Amniotic stem cell (primary cell): Measurements from ENCODE around the gene ZC3H10.
"Not testable (repeated sequence)": the region's sequence is repeated elsewhere in the genome, so short reads cannot be mapped to it uniquely, and the experiment has no call there.

Source experiments
- DNase-seq: peaks from one replicate; lab custom pipeline; 2025; lab: John Stamatoyannopoulos, UW

ZC3H10 gene

GRCh38 chr12:56103066-56103711, 14.9 kb upstream of the ZC3H10 start:
- no peak for DNase-seq

- DNase-seq: no peak
Observed at GRCh38 chr12:56103823-56104108, 14.3 kb upstream of the ZC3H10 start.

GRCh38 chr12:56104109-56104814, 13.8 kb upstream of the ZC3H10 start, which contains the start of gene PA2G4:
PA2G4 (plus strand) TSS chr12:56104559; CDS start chr12:56104738, 179 bp downstream.
- peak; percentile 97 for DNase-seq

- DNase-seq: no peak
Observed at GRCh38 chr12:56104815-56105608, 13.1 kb upstream of the ZC3H10 start.

- DNase-seq: no peak
Observed at GRCh38 chr12:56105609-56105902, 12.5 kb upstream of the ZC3H10 start.

GRCh38 chr12:56107242-56107641, 10.8 kb upstream of the ZC3H10 start:
- no peak for DNase-seq

GRCh38 chr12:56110571-56110970, 7.5 kb upstream of the ZC3H10 start:
- DNase-seq: no peak

- no peak for DNase-seq
Observed at GRCh38 chr12:56114084-56114483, 4.0 kb upstream of the ZC3H10 start.

GRCh38 chr12:56115329-56115728, 2.7 kb upstream of the ZC3H10 start:
- peak; percentile 19 for DNase-seq

- DNase-seq: peak; percentile 83
Observed at GRCh38 chr12:56116267-56117081, 1.6 kb upstream of the ZC3H10 start, which contains the start of gene RPL41. RPL41 (plus strand) TSS chr12:56116633.

- DNase-seq: not testable (repeated sequence)
Observed at GRCh38 chr12:56117082-56117706, 872 bp upstream of the ZC3H10 start.

GRCh38 chr12:56118688-56119357, 757 bp downstream of the ZC3H10 start:
- DNase-seq: no peak

- peak; percentile 83 for DNase-seq
Observed at GRCh38 chr12:56119361-56119796, 1.3 kb downstream of the ZC3H10 start.

- DNase-seq: no peak
Observed at GRCh38 chr12:56120158-56120846, 2.2 kb downstream of the ZC3H10 start.

- DNase-seq: no peak
Observed at GRCh38 chr12:56121204-56121870, 3.3 kb downstream of the ZC3H10 start.

GRCh38 chr12:56122637-56123036, 4.6 kb downstream of the ZC3H10 start:
- no peak for DNase-seq

- DNase-seq: no peak
Observed at GRCh38 chr12:56124133-56124532, 6.1 kb downstream of the ZC3H10 start.

- no peak for DNase-seq
Observed at GRCh38 chr12:56126732-56127239, 8.7 kb downstream of the ZC3H10 start.

GRCh38 chr12:56127485-56127887, 9.4 kb downstream of the ZC3H10 start:
- no peak for DNase-seq
